GM12878 (cell line): ENCODE results near the gene RASGRP3.

ENCODE experiments used
- BCL3 ChIP-seq: IDR thresholded peaks from 2 replicates; pipeline ENCODE4 v1.6.1; 2011; ENCODE audit warnings: borderline replicate concordance, low read depth, mild to moderate bottlenecking, moderate library complexity, low read length; ENCODE audit not compliant: insufficient read depth, poor library complexity, severe bottlenecking
- EP300 ChIP-seq, 2 experiments: fragments of 150-350 bp in 1 of 2; IDR thresholded peaks; 2 replicates each; pipeline ENCODE4 v1.6.1; 2011 to 2012; ENCODE audit warnings: low read depth in 2 of 2, low read length in 2 of 2, borderline replicate concordance in 1 of 2, improper control_type of control experiment in 1 of 2, inconsistent platforms in 1 of 2; ENCODE audit not compliant: control insufficient read depth in 1 of 2
- HDAC6 ChIP-seq: fragments of 200-600 bp; sonication (generic); IDR thresholded peaks from one replicate; pipeline ENCODE4 v1.8.0; 2017; ENCODE audit warnings: antibody characterized with exemption; ENCODE audit not compliant: unreplicated experiment
- HSF1 ChIP-seq: fragments of 150-350 bp; IDR thresholded peaks from 2 replicates; pipeline ENCODE4 v1.6.1; 2014; ENCODE audit warnings: mild to moderate bottlenecking, low read depth, low read length
- MYB ChIP-seq: fragments of 150-350 bp; IDR thresholded peaks from 2 replicates; pipeline ENCODE4 v1.6.1; 2014; ENCODE audit warnings: mild to moderate bottlenecking, low read depth, low read length, borderline replicate concordance
- RAD21 ChIP-seq: IDR thresholded peaks from 2 replicates; pipeline ENCODE4 v1.6.1; 2011; ENCODE audit warnings: mild to moderate bottlenecking, low read depth, low read length, moderate library complexity; ENCODE audit not compliant: insufficient read depth
- RB1 ChIP-seq: fragments of 450-650 bp; formaldehyde crosslinking; IDR thresholded peaks from 2 replicates; pipeline ENCODE4 v1.6.1; 2017; ENCODE audit warnings: mild to moderate bottlenecking, borderline replicate concordance
- RFX5 ChIP-seq: IDR thresholded peaks from 2 replicates; pipeline ENCODE4 v1.6.1; 2011; ENCODE audit warnings: low read depth, low read length, improper control_type of control experiment
- SMAD1 ChIP-seq: fragments of 450-650 bp; IDR thresholded peaks from 2 replicates; pipeline ENCODE4 v1.6.1; 2018; ENCODE audit warnings: mild to moderate bottlenecking, low read depth; ENCODE audit not compliant: partially characterized antibody
- SUZ12 ChIP-seq: fragments of 200-600 bp; sonication (generic); IDR thresholded peaks from one replicate; pipeline ENCODE4 v1.6.1; 2018; ENCODE audit warnings: antibody characterized with exemption, mild to moderate bottlenecking; ENCODE audit not compliant: unreplicated experiment
- TAF1 ChIP-seq: IDR thresholded peaks from 2 replicates; pipeline ENCODE4 v1.6.1; 2011; ENCODE audit warnings: mild to moderate bottlenecking, low read depth, low read length, borderline replicate concordance
- TF ChIP-seq, protein P1 (sequence below), 3 experiments: IDR thresholded peaks in 2 of 3; conservative IDR thresholded peaks in 1 of 3; 2 replicates each; pipeline ENCODE4 v1.5.1; 2011; ENCODE audit warnings: low read depth in 3 of 3, low read length in 3 of 3, mild to moderate bottlenecking in 3 of 3, control low read depth in 2 of 3, moderate library complexity in 2 of 3, inconsistent platforms in 1 of 3, mixed read lengths in 1 of 3; ENCODE audit not compliant: control insufficient read depth in 2 of 3, insufficient read depth in 1 of 3; ENCODE audit errors: extremely low read depth in 1 of 3

DNA sequence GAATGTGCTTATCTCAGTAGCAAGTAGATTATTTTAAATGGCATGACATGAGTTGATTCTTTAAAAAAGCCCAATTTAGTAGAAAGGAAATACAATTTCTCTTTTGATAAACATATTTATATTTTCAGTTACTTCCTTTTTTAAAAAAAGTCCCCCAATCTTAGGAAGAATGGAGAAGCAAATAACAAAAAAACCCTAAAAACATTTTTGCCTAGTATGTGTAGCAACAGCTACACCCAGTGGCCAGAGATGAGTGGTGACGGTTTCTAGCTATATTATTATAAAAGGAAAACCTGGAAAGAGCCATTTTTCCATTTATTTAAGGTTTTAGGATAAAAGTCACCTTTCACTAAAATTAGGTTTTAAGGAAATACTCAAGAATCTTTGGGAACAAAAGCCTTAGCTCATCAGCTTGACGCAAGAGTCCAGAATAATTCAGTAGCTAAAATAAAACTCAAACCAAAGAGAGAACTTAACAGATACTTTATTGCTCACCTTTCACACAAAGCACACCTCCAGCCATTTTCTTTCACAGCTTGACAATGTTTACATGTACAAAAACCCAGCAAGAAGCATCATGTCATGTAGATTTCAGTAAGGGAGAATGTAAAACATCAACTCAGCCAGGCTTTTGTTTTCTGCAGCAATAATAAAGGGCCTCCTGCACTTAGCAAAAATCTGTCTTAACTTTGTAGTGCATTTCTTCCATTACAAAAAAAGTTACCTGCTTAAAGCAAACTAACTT is 106.9 kb downstream of the RASGRP3 start:
- no peak for TF ChIP-seq EP300 (IDR thresholded peaks at IDR 0.05; ENCODE audit: borderline replicate concordance in 1 of 2, control insufficient read depth in 1 of 2, low read depth in 2 of 2, low read length in 2 of 2)
- no peak for TF ChIP-seq RB1
- no peak for TF ChIP-seq HSF1
- no peak for TF ChIP-seq SMAD1
- no peak for TF ChIP-seq RFX5
- TF ChIP-seq, protein P1, sequence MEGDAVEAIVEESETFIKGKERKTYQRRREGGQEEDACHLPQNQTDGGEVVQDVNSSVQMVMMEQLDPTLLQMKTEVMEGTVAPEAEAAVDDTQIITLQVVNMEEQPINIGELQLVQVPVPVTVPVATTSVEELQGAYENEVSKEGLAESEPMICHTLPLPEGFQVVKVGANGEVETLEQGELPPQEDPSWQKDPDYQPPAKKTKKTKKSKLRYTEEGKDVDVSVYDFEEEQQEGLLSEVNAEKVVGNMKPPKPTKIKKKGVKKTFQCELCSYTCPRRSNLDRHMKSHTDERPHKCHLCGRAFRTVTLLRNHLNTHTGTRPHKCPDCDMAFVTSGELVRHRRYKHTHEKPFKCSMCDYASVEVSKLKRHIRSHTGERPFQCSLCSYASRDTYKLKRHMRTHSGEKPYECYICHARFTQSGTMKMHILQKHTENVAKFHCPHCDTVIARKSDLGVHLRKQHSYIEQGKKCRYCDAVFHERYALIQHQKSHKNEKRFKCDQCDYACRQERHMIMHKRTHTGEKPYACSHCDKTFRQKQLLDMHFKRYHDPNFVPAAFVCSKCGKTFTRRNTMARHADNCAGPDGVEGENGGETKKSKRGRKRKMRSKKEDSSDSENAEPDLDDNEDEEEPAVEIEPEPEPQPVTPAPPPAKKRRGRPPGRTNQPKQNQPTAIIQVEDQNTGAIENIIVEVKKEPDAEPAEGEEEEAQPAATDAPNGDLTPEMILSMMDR (IDR thresholded peaks at IDR 0.05 in 2 of 3, conservative IDR thresholded peaks at IDR 0.05 in 1 of 3; ENCODE audit: control insufficient read depth in 2 of 3, extremely low read depth in 1 of 3, insufficient read depth in 1 of 3, low read depth in 3 of 3, low read length in 3 of 3): peak; percentile 72 to 85 (median 83)
- no peak for TF ChIP-seq TAF1
- TF ChIP-seq SUZ12: no peak
- TF ChIP-seq MYB: no peak
- no peak for TF ChIP-seq HDAC6
- peak; percentile 96 for TF ChIP-seq RAD21
- no peak for TF ChIP-seq BCL3
